NCI-H69 (cell line): ENCODE data around the gene MED13.

Source experiments
- DNase-seq: peaks from one replicate; lab custom pipeline; 2025; lab: John Stamatoyannopoulos, UW

The MED13 gene, protein sequence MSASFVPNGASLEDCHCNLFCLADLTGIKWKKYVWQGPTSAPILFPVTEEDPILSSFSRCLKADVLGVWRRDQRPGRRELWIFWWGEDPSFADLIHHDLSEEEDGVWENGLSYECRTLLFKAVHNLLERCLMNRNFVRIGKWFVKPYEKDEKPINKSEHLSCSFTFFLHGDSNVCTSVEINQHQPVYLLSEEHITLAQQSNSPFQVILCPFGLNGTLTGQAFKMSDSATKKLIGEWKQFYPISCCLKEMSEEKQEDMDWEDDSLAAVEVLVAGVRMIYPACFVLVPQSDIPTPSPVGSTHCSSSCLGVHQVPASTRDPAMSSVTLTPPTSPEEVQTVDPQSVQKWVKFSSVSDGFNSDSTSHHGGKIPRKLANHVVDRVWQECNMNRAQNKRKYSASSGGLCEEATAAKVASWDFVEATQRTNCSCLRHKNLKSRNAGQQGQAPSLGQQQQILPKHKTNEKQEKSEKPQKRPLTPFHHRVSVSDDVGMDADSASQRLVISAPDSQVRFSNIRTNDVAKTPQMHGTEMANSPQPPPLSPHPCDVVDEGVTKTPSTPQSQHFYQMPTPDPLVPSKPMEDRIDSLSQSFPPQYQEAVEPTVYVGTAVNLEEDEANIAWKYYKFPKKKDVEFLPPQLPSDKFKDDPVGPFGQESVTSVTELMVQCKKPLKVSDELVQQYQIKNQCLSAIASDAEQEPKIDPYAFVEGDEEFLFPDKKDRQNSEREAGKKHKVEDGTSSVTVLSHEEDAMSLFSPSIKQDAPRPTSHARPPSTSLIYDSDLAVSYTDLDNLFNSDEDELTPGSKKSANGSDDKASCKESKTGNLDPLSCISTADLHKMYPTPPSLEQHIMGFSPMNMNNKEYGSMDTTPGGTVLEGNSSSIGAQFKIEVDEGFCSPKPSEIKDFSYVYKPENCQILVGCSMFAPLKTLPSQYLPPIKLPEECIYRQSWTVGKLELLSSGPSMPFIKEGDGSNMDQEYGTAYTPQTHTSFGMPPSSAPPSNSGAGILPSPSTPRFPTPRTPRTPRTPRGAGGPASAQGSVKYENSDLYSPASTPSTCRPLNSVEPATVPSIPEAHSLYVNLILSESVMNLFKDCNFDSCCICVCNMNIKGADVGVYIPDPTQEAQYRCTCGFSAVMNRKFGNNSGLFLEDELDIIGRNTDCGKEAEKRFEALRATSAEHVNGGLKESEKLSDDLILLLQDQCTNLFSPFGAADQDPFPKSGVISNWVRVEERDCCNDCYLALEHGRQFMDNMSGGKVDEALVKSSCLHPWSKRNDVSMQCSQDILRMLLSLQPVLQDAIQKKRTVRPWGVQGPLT (N-terminal part only)

DNA sequence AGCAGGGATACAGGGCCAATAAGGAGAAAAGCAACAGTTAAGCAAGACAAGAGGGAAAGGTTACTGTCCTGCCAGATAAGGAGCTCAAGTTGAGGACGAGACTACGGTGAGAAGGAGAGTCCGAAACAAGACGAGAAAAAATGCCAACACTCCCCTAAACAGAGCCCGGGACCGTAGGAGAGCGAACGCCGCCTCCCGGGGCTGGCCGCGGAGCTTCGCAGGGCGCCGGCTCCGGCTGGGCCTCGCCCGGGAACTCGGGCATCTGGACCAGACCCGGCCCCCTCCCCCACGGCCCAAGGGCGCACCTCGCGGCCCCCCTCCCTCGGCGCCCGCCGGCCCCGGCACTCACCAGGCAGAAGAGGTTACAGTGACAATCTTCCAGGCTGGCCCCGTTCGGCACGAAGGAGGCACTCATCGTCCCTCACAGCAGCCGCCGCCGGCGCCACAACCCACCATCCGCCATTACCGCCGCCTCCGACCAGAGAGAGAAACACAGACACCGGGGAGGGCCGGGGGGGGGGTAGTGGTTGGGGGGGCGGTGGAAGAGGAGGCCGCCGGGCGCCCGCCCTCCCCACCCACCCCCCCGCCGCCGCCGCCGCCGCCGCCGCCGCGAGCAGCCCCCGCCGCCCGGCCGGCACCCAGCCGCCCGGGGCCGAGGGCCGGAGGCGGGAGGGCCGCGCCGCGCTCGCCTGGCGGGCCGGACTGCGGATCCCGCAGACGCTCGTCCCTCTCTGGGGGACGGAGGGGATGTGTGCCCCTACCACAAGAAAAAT is at the start of gene MED13:
TSS of gene MED13 (minus strand) at position 488 of the 773 bp plus-strand sequence. CDS start at position 415, 73 bp downstream.
- peak; percentile 74 for DNase-seq

DNA sequence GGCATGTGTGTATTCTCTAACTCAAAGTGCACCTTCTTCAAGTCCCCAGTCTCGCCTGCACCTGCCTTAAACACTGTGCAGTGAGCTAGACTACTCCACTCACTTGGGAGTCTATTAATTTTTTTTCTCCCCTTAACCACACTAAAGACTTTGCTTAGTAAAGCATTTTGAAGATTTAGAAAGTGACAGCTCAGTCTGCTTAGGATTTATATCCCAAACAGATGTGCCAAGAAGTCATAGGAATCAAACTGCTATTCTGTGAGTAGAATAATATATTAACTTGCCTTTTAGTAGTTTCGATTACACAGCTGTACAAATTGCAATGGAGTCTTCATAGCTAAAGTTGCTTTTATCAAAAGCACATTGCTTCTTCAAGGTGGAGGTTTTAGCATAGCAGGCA is 47.2 kb upstream of the MED13 start:
- DNase-seq, result no peak

DNA sequence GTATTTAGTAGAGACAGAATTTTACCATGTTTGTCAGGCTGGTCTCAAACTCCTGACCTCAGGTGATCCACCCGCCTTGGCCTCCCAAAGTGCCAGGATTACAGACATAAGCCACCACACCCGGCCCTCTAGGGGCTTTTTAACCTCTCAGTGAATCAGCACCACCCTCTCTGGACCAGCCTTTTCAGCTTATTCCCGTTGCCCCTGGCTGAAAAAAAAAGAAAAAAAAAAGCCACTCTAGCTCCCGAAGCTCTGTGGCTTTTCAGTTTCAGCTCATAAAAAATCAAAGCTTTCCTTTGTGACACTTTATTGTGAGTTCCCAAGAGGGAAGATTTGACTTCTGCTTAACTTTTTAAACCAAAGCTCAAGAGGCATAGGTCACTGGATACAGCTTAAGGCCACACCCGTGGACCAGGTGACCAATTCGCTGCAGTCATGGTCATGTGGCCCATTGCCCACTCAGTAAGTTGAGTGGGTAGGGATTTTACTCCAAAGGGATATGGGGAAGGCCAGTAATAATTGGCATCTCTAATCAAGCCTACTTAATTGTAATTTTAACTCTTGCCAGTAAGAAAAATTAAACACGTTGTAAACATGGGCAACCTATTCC is 46.6 kb upstream of the MED13 start:
- DNase-seq, result peak; percentile 31

DNA sequence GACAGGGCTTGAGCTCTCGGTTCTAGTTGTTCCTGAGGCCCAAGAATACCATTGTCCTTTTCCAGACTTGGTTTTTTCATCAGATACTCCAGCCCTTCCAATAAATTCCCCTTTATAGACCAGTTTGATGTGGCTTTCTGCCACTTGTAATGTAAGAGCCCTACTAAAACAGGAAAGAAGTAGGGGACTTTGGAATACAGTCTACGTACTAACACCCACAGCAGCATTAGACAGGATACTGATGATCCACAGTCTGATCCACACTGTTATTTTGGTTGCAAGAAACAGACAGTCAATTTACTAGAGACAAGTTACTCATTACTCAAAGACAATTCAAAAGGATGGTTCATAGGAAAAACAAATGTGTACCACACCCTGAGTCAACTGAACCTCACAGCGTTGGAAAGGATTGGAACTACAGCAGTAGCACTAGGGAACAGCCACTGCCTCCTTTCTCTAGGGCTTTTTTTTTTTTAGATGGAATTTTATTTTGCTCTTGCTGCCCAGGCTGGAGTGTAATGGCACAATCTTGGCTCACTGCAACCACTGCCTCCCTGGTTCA is 45.9 kb upstream of the MED13 start:
- DNase-seq, result no peak

DNA sequence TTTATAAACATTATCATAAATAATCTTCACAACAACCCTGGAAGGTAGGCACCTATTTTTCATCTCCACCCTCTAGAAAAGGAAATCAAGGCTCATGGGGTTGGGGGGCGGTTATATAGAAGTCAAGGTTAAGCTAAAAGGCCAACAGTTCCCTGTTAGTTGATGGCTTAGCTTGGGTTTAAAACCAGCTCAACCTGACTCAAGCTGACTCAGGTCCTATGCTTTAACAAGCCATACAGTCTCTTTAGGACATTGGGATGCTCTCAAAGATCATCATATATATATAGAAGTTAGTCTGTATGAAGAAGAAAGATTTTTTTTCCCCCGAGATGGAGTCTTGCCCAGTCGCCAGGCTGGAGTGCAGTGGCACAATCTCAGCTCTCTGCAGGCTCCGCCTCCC is 44.8 kb upstream of the MED13 start:
- no peak for DNase-seq

DNA sequence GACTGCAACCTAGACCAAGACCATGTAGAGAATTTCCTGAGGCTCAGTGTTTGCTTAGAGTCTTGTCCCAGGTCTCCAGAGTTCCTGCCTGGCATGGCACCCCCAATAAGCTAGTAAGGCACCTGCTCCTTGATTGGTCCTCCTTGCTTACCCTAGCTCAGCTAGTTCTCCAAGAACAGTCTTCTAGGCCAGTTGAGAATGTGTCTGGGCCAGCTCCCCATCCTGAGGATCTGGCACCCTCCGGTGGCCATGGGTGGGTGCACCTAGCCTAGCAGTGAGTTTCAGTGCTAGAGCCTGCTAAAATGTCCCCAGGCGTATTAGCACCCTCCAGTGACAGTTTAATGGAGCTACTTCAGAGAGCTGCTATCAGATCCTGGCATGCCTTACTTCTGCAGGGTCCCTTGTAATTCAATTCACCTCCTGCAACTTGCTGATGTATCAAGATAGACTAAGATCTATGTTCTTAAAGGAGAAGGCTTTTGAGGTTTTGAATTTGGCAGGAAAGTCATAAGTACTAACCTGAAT is 44.4 kb upstream of the MED13 start:
- DNase-seq, result peak; percentile 80

DNA sequence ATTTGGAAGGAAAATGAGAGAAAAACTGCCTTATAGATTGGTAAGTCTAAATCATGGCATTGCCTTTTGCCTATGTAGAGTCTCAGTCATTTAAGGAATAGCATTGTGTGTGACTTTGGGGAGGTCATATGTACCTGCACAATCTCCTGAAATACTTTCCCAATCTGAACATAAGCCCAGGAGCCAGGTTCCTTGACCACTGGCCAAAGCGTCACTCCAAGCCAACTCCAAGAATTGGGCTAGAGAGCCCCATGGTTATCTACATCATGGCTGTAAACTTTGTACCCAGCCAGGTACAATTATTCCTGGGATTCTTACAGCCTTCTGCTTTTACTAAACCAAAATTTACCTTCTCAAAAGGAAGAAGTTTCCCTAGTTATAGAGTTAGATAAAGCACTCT is 40.8 kb upstream of the MED13 start:
- no peak for DNase-seq

DNA sequence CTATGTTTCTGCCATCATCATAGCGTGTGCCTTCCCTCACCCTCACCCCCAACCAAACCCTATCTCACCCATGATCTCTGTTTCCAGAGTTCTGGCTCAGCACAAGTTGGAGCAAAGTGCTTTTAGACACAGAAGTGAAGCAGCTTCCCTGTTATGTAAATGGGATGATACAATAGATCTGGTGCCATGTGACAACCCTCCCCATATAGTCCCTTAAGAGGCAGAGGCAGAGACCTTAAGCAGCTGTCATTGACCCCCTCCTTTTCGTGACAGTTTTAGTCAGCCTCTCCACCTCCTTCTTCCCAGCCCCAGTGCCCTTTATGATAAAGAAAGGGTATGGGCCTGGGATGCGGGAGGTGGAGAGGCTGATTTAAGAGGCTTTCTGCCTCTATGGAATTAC is 40.3 kb upstream of the MED13 start:
- no peak for DNase-seq

DNA sequence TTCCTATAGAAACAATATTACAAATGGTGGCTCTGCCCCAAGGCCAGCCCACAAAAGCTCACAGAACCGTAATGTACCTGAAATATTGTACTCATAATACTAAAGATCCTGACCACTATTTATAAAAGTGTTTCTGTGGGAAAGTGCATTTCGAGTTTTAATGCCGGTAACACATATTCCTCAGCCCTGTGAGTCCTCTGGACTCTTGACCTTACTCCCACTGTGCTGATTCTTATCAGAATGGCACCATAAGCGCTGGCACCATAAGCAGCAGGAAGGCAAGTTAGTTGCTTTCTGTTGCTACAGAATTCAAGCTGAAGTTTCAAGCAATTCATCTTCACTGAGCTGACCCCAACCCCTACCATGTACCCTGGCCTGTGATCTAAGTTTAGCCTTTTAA is 36.4 kb upstream of the MED13 start:
- DNase-seq, result no peak

DNA sequence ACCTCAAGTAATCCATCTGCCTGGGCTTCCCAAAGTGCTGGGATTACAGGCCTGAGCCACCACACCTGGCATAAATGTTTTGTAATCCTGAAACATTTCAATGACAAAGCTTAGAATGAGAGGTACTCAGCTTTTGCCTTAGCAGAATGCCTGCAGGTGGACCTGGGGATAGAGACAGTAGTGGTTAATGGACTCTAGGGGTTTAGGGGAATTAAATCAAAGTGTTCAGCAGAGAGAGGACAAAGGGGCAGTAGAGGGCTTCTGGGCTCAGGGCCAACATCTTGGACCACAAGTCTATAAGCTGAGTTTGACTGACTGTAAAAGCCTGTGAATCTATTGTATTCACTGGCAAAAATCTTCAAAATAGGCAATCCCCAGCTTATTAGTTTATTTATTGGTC is 36.0 kb upstream of the MED13 start:
- DNase-seq, result peak; percentile 37

DNA sequence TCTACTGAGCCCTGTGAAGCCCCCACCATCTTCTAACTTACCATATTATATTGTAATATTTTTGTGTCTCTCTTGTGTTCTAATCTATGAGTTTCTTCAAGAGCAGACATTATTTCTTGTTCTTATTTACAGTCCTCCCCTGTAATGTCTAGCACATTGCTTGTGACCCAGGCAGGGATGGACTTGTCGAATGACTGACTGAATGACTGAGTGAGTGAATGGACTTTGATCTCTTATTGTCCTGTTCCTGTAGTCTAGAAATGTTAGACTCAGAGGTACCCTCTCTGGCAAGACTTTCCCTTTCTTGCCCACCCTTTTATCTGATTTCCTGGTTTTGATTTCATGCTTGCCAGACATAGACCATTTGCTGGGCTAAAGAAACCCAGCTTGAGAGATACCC is 35.0 kb upstream of the MED13 start:
- no peak for DNase-seq

DNA sequence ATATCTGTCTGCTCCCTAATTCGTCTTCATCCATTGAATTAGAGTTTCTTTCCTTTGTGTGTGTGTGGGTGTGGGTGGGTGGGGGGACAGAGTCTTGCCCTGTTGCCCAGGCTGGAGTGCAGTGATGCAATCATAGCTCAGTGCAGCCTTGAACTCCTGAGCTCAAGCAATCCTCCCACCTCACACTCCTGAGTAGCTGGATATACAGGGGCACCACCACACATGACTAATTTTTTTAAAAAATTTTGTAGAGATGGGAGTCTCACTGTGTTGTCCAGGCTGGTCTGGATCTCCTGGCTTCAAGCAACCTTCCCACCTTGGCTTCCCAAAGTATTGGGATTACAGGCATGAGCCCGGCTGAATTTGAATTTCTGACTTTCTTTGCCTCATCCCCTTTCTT is 34.5 kb upstream of the MED13 start:
- no peak for DNase-seq

DNA sequence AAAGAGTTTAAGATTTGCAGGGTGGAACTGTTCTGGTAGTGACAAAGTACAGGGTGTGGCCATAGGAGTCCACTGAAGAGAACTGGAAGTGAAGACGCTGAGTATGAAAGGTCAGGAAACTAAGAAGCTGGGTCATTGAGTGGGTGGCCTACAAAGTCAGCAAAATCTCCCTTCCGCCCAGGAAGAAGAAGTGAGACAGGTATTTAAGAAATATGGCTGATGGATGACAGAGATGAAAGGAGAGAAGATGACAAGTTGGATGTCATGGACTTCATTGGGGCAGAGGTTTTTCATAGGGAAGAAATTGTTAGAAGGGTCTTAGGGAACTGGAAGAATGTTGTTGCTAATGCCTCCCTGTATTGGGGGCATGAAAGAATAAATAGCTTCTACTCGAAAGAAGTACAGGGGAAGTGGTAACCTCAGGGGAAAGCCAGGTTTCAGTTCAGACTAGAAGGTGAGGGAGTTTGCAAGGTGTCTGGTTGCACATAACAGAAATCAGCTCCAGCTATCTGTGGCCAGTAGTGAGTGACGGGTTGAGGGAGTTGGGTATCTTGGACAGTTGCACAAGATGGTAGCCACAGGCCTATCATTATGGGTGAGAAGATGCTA is 33.6 kb upstream of the MED13 start:
- DNase-seq, result no peak

DNA sequence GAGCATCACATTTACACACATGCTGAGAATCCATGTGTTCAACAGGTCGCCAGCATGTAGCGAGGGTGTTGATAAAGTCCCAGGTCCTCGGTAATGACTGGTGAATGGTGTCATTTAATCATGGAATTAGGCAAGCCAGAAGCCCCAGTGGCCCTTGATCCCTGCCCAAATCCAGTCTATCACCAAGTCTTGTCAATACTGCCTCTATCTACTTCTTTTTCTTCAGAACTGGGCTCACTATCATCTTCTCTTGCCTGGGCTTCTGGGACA is 31.3 kb upstream of the MED13 start:
- no peak for DNase-seq

DNA sequence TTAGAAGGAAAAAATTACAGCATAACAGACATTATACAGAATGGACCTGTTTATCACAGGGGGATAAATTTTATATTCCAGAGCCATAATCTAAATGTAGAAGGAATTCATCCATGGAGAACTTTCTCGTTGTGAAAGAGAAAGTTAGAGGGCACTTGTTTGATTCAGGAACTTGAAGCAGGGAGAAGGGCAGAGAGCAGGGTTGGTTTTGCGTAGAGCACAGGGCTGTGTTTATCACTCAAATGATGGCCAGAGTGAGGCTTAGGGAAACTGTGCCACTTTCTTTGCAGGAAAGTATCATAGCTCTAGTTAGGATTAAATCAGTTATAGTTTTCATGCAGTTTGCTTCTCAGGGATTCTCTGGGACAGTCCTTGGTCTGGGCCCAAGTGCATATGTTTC is 29.1 kb upstream of the MED13 start:
- no peak for DNase-seq

DNA sequence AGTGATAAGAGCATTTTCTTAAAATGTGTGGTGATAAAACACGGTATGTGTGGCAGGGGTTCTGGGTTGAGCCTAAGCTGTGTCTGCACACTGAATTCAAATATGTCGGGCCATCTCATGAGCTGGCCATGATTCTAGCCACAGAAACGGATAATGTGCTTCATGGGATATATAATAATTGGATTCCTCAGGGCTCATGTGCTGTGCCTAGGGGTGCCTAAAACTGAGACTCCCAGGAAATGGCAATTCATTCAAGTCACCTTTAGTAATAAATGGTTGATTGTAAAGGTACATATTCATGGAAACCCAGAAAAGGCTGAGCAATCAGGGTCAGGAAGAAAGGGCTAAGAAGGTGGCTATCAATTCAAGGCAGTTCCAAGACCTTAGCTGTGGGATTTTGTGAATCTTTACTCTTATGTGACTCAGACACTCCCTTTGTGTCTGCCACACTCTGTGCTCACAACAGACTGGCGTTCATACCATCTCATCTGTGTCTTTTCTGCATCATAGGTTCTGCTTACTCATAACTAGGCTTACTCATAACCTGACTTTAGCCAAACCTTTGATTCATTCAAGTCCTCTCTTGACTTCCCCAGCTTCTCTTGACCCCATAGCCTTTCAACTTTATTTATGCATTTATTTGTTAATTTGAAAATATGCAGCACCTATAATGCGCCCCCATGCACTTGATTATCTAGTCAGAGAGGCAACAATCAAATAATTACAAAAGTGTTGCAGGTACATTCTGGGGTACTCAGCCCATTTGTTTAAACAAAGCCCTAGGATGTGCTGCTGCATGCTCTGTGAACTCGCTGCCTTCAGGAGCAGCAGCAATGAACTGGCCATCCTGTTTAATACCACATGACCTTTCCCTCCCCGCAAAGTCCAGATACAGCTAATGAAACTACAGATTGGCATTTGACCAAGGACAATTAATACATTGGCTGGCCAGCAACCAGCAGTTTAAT is 28.4 kb upstream of the MED13 start:
- DNase-seq, result no peak

DNA sequence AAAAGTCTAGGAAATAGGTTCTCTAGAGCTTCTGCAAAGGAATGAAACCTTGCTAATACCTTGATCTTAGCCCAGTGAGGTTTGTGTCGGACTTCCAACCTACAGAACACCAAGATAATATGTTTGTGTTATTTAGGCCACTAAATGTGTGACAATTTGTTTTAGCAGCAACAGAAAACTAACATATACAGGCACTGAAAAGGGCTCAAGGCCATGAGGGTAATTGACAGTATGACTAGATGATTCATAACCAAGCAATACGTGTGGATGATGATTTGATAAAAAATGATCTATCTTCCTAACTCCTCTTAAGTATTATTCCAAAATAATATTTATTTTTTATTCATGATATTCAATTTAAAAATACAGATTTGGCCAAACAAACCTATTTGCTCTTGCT is 27.7 kb upstream of the MED13 start:
- no peak for DNase-seq

DNA sequence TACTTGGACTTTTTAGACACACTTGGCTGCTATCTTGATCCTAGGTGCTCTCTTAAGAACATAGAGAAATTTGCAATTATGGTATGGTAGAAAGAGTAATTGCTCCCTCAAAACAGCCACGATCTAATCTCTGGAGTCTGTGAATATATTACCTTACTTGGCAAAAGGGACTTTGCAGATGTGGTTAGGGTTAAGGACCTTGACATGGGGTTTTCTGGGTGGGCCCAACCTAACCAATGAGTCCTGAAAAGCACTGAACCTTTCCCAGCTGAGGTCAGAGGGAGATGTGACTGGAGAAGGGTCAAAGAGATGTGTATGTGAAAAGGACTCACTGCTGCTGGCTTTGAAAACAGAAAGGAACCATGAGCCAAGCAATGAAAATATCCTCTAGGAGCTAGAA is 26.7 kb upstream of the MED13 start:
- DNase-seq, result no peak

DNA sequence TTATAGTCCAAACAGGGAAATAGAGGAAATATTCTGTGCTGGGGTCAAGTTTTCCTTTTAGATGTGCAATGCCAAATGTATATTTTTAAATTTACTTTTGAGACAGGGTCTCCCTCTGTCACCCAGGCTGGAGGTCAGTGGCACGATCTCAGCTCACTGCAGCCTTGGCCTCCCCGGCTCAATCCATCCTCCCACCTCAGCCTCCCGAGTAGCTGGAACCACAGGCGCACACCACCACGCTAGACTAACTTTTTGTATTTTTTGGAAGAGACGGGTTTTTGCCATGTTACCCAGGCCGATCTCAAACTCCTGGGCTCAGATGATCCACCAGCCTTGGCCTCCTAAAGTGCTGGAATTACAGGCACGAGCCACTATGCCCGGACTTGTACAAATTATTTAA is 25.8 kb upstream of the MED13 start:
- DNase-seq, result no peak
